ENCODE data around the gene CYP19A1. TPM values are rescaled to one million over a fixed set of nuclear protein-coding genes. Genes with fewer than 3 reads are reported as not detected.

Gene CYP19A1
- total and polyA plus RNA-seq, 8 donors = 0.18 to 2.7 (median 0.35) TPM; not detected in 5

DNA sequence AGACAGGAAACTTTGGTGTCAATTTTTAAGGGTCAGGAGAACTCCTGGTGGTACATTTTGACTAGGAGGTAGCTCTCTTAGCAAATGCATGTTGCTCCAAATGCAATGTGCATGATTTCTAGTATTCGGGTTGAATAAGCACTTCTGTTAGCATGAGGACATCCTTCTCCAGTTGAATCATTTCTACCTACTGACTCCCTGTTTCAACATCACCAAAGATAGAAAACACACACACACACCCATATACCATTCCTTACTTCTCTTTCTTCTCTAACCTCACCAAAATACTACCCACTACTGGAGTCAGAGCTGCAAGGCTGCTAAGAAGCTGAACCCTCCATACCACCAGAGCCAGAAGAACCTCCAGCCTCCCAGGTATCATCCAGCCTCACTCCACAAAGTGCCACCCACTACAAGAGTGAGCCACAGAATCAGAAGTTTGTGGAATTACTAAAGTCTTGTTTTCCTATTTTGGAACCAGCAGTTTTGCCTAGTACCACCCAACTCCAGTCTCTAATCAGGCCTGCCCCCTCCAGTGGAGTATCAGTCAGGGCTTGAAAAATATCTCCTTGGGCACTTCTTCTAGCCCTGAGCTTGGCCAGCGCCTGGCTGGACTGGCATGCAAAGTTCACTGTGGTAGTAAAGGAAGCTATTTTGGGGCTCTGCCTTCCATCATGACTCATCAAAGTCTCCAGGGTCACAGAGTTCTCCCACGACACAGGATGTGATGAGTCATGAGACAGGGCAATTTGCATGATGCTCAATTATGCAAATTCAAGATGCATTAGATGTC is 110.3 kb downstream of the CYP19A1 start:
- no peak for TF ChIP-seq POLR2AphosphoS5 (IDR thresholded peaks at IDR 0.05)
- TF ChIP-seq POLR2A (IDR thresholded peaks at IDR 0.05) = no peak
- TF ChIP-seq EP300 (IDR thresholded peaks at IDR 0.05) = no peak
- TF ChIP-seq, protein P1, sequence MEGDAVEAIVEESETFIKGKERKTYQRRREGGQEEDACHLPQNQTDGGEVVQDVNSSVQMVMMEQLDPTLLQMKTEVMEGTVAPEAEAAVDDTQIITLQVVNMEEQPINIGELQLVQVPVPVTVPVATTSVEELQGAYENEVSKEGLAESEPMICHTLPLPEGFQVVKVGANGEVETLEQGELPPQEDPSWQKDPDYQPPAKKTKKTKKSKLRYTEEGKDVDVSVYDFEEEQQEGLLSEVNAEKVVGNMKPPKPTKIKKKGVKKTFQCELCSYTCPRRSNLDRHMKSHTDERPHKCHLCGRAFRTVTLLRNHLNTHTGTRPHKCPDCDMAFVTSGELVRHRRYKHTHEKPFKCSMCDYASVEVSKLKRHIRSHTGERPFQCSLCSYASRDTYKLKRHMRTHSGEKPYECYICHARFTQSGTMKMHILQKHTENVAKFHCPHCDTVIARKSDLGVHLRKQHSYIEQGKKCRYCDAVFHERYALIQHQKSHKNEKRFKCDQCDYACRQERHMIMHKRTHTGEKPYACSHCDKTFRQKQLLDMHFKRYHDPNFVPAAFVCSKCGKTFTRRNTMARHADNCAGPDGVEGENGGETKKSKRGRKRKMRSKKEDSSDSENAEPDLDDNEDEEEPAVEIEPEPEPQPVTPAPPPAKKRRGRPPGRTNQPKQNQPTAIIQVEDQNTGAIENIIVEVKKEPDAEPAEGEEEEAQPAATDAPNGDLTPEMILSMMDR (IDR thresholded peaks at IDR 0.05) = no peak
- DNase-seq = peak in 1 of 2 donors; percentile 7
- Histone ChIP-seq H3K27me3 (no peaks in the 10 kb centered on the region), H3K36me3 (no peaks in the 10 kb centered on the region), H3K4me3 (no peak overlapping the region), H3K4me1 (no peaks in the 10 kb centered on the region), H3K9me3 (no peaks in the 10 kb centered on the region), H3K27ac (peak overlapping the region in 1 of 5 donors; percentile 42)
- WGBS, 5 donors = 47 to 55% (median 50%) methylated on average over 3 of the region's 3 CpGs
- intact Hi-C loops (cut with DNase I; ENCODE audit: low total_unique reads) = no loop called here

DNA sequence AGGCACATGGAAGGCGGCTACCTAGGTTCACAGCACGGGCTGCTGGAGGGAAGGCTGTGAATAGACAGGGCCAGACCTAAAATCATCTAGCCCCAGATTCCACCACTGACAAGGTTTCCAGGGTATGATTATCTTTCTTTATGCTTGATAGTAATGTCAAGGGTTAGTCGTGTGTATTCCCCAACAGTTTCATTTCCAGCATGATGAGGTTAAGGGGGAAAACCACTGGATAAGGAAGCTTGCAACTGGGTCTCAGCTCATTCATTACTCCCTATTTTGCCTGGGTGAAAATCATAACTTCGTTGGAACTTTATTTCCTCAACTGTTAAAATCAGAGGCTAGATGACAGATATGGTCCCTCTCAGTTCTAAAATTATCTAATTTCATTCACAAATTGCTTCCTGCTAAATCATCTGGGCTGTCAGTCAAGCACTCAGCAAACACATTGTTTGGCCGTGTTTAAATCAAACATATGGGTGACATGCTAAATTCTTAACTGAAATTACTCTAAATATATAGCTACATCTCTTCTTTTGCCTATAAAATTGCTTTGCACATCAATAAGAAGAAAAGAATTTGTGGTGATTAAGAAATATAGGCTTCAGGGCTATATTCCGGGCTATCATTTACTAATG is 111.7 kb downstream of the CYP19A1 start:
- Histone ChIP-seq H3K4me3 (no peak overlapping the region), H3K4me1 (no peaks in the 10 kb centered on the region), H3K27ac (no peak overlapping the region), H3K36me3 (no peaks in the 10 kb centered on the region), H3K9me3 (no peaks in the 10 kb centered on the region), H3K27me3 (no peaks in the 10 kb centered on the region)
- TF ChIP-seq POLR2A (IDR thresholded peaks at IDR 0.05) (no peak), POLR2AphosphoS5 (IDR thresholded peaks at IDR 0.05) (no peak), EP300 (IDR thresholded peaks at IDR 0.05) (no peak)
- TF ChIP-seq, protein P1 (IDR thresholded peaks at IDR 0.05) = no peak
- intact Hi-C loops (cut with DNase I; ENCODE audit: low total_unique reads) = no loop called here
- no peak for DNase-seq
- WGBS, 5 donors = 64 to 73% (median 72%) methylated on average over 6 of the region's 6 CpGs

DNA sequence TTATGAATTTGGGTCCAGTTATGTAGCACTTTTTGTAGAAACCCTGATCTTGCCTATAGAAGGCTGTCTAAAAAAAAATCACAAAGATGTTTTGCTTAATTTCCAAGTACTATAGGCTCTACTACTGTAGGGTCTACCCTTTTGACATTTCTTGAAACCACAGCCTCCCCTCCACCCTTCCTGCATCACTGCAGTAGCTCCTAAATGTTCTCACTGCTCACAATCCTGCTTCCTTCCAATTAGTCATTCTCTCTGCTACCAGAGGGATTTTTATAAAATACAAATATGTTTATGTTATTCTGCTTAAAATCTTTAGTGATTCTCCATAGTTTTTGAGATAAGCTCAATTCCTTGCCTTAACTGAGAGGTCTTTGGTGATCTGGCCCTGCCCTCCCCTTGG is 114.0 kb downstream of the CYP19A1 start:
- no peaks in the 10 kb centered on the region for H3K9me3 ChIP-seq
- H3K4me3 ChIP-seq = no peak overlapping the region
- intact Hi-C loops (cut with DNase I; ENCODE audit: low total_unique reads) = no loop called here
- no peaks in the 10 kb centered on the region for H3K4me1 ChIP-seq
- DNase-seq = no peak
- TF ChIP-seq, protein P1 (IDR thresholded peaks at IDR 0.05) = no peak
- TF ChIP-seq POLR2AphosphoS5 (IDR thresholded peaks at IDR 0.05) = no peak
- no peak for TF ChIP-seq POLR2A (IDR thresholded peaks at IDR 0.05)
- TF ChIP-seq EP300 (IDR thresholded peaks at IDR 0.05) = no peak
- H3K27ac ChIP-seq = peak overlapping the region in 2 of 5 donors; percentile 8 to 26
- H3K36me3 ChIP-seq = no peaks in the 10 kb centered on the region
- no peaks in the 10 kb centered on the region for H3K27me3 ChIP-seq

DNA sequence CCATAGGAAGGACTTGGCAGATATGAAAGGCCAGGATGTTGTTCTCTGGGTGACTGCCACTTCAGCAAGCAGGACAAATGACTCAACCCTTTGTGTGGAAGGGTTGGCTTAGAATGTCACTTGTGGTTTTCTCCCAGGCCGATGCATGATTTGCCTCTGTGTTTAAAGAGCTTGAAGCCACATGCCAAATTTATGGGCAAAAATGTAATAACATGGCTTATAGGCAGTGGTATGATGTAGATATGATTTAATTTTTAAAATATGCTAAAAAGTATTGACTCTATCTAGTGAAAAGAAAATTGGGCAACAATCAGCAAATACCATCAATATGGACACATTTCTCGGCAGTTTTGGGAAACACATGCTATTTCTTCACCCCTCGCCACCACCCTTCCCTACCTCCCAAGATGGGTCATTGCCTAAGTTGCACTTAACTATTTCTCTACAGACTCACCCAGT is 114.6 kb downstream of the CYP19A1 start:
- DNase-seq = no peak
- WGBS, 5 donors = 57 to 66% (median 58%) methylated on average over 3 of the region's 3 CpGs
- Histone ChIP-seq H3K36me3 (no peaks in the 10 kb centered on the region), H3K4me3 (no peak overlapping the region), H3K4me1 (no peaks in the 10 kb centered on the region), H3K9me3 (no peaks in the 10 kb centered on the region), H3K27me3 (no peaks in the 10 kb centered on the region), H3K27ac (peak overlapping the region in 2 of 5 donors; percentile 26 to 42)
- TF ChIP-seq POLR2AphosphoS5 (IDR thresholded peaks at IDR 0.05) = peak in 1 of 3 donors; percentile 4
- no peak for TF ChIP-seq POLR2A (IDR thresholded peaks at IDR 0.05)
- TF ChIP-seq, protein P1 (IDR thresholded peaks at IDR 0.05) = no peak
- intact Hi-C loops (cut with DNase I; ENCODE audit: low total_unique reads) = no loop called here
